Fibroblast of skin of left quadriceps (primary cell): ENCODE data around the gene ACP3.

Source experiments
- DNase-seq, 2 experiments: peaks; one replicate each; pipeline ENCODE4 v3.0.0-alpha.2; 2013; ENCODE audit warnings: low read depth in 2 of 2

The ACP3 gene

GRCh38 chr3:132406587-132406986 lies 89.4 kb downstream of the ACP3 start:
- no peak for DNase-seq

- DNase-seq, result no peak
Observed at GRCh38 chr3:132407025-132407424, 89.8 kb downstream of the ACP3 start.
